GM19099 (cell line): ENCODE results near the gene SPRING1.

Experiments used
- POLR2A ChIP-seq: IDR thresholded peaks from 3 replicates; pipeline ENCODE4 v1.6.1; 2011; ENCODE audit warnings: low read depth; ENCODE audit not compliant: insufficient read length; ENCODE audit errors: extremely low read depth

The SPRING1 gene

GRCh38 chr12:116745554-116745953 is 7.7 kb upstream of the SPRING1 start:
- no peak for TF ChIP-seq POLR2A

- no peak for TF ChIP-seq POLR2A
Measured at GRCh38 chr12:116744766-116745165, 6.9 kb upstream of the SPRING1 start.

- no peak for TF ChIP-seq POLR2A
Measured at GRCh38 chr12:116739381-116739887, 1.6 kb upstream of the SPRING1 start.

GRCh38 chr12:116736962-116737773 is 701 bp downstream of the SPRING1 start:
- TF ChIP-seq POLR2A: no peak

- no peak for TF ChIP-seq POLR2A
Measured at GRCh38 chr12:116735951-116736599, 1.8 kb downstream of the SPRING1 start.

GRCh38 chr12:116735084-116735483 is 2.8 kb downstream of the SPRING1 start:
- no peak for TF ChIP-seq POLR2A

GRCh38 chr12:116734156-116734768 is 3.6 kb downstream of the SPRING1 start:
- TF ChIP-seq POLR2A: no peak

GRCh38 chr12:116731801-116732200 is 6.1 kb downstream of the SPRING1 start:
- TF ChIP-seq POLR2A: no peak

GRCh38 chr12:116727891-116728290 is 10.0 kb downstream of the SPRING1 start:
- TF ChIP-seq POLR2A: no peak

- TF ChIP-seq POLR2A: no peak
Measured at GRCh38 chr12:116727261-116727660, 10.6 kb downstream of the SPRING1 start.

GRCh38 chr12:116726694-116727093 is 11.2 kb downstream of the SPRING1 start:
- TF ChIP-seq POLR2A: no peak

GRCh38 chr12:116722245-116722644 is 15.6 kb downstream of the SPRING1 start:
- TF ChIP-seq POLR2A: no peak

GRCh38 chr12:116719731-116720528 is 17.9 kb downstream of the SPRING1 start:
- TF ChIP-seq POLR2A: no peak

GRCh38 chr12:116718655-116719454 is 19.0 kb downstream of the SPRING1 start:
- TF ChIP-seq POLR2A: no peak
